SK-N-SH (cell line): ENCODE results near the gene PROSER2.
"Not testable (repeated sequence)": the region's sequence is repeated elsewhere in the genome, so short reads cannot be mapped to it uniquely, and the experiment has no call there.

Source experiments
- CHD2 ChIP-seq: fragments of 150-350 bp; IDR thresholded peaks from 2 replicates; pipeline ENCODE4 v1.6.1; 2018; ENCODE audit warnings: low read length; ENCODE audit not compliant: partially characterized antibody
- ELF1 ChIP-seq: IDR thresholded peaks from 2 replicates; pipeline ENCODE4 v1.4.0; 2012
- EP300 ChIP-seq, 2 experiments: IDR thresholded peaks; 2 replicates each; pipeline versions ENCODE4 v1.4.0 to v1.6.1; 2012; ENCODE audit warnings: borderline replicate concordance in 1 of 2, low read depth in 1 of 2, low read length in 1 of 2
- EZH2phosphoT487 ChIP-seq: fragments of 200-600 bp; sonication (generic); IDR thresholded peaks from 2 replicates; pipeline ENCODE4 v1.6.1; 2017; ENCODE audit warnings: low read depth, mixed run types, mild to moderate bottlenecking, antibody characterized with exemption, moderate library complexity, borderline replicate concordance
- FOXJ3 ChIP-seq: sonication (generic); formaldehyde crosslinking; IDR thresholded peaks from 2 replicates; pipeline ENCODE4 v1.5.1; 2020; ENCODE audit warnings: mild to moderate bottlenecking, missing genetic modification reagents
- JUND ChIP-seq: IDR thresholded peaks from 2 replicates; pipeline ENCODE4 v1.4.0; 2012
- POLR2AphosphoS5 ChIP-seq: IDR thresholded peaks from 2 replicates; pipeline ENCODE4 v1.6.1; 2012; ENCODE audit warnings: low read depth, low read length
- RCOR1 ChIP-seq: fragments of 150-350 bp; IDR thresholded peaks from 2 replicates; pipeline ENCODE4 v1.6.1; 2017; ENCODE audit warnings: antibody characterized with exemption, low read length
- RFX5 ChIP-seq: IDR thresholded peaks from 2 replicates; pipeline ENCODE4 v1.6.1; 2012; ENCODE audit warnings: mild to moderate bottlenecking, improper control_type of control experiment, low read length
- YY1 ChIP-seq: IDR thresholded peaks from 2 replicates; pipeline ENCODE4 v1.4.0; 2012; ENCODE audit warnings: low read depth, mild to moderate bottlenecking
- TF ChIP-seq, protein P1 (sequence below): fragments of 200-600 bp; sonication (generic); IDR thresholded peaks from 2 replicates; pipeline ENCODE4 v1.6.1; 2017; ENCODE audit warnings: antibody characterized with exemption, mild to moderate bottlenecking, moderate library complexity
- TF ChIP-seq, protein P2 (sequence below): fragments of 150-350 bp; IDR thresholded peaks from 2 replicates; pipeline ENCODE4 v1.6.1; 2017; ENCODE audit warnings: antibody characterized with exemption, low read length, low read depth, borderline replicate concordance
- TF ChIP-seq, protein P3 (sequence below): IDR thresholded peaks from 2 replicates; pipeline ENCODE4 v1.4.0; 2012; ENCODE audit warnings: low read depth, borderline replicate concordance
- TF ChIP-seq, protein P4 (sequence below): IDR thresholded peaks from 2 replicates; pipeline ENCODE4 v1.4.0; 2012; ENCODE audit warnings: low read depth

DNA sequence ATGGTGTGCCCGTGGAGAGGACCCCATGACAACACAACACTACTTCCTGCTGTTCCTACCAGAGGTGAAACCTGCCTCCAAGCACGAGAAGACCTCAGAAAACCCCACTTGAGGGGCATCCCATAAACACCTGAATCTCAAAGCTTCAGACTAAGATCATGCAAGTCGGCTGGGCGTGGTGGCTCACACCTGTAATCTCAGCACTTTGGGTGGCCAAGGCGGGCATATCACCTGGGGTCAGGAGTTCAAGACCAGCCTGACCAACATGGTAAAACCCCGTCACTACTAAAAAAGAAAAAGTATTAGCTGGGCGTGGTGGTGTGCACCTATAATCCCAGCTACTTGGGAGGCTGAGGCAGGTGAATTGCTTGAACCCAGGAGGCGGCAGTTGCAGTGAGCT is 66.1 kb downstream of the PROSER2 start:
- not testable (repeated sequence) for TF ChIP-seq EP300 (IDR thresholded peaks at IDR 0.05; ENCODE audit: borderline replicate concordance in 1 of 2, low read depth in 1 of 2, low read length in 1 of 2); POLR2AphosphoS5; YY1; FOXJ3 (CRISPR knock-in tag); RFX5; ELF1; RCOR1; JUND; CHD2; EZH2phosphoT487
- TF ChIP-seq, protein P1, sequence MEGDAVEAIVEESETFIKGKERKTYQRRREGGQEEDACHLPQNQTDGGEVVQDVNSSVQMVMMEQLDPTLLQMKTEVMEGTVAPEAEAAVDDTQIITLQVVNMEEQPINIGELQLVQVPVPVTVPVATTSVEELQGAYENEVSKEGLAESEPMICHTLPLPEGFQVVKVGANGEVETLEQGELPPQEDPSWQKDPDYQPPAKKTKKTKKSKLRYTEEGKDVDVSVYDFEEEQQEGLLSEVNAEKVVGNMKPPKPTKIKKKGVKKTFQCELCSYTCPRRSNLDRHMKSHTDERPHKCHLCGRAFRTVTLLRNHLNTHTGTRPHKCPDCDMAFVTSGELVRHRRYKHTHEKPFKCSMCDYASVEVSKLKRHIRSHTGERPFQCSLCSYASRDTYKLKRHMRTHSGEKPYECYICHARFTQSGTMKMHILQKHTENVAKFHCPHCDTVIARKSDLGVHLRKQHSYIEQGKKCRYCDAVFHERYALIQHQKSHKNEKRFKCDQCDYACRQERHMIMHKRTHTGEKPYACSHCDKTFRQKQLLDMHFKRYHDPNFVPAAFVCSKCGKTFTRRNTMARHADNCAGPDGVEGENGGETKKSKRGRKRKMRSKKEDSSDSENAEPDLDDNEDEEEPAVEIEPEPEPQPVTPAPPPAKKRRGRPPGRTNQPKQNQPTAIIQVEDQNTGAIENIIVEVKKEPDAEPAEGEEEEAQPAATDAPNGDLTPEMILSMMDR: not testable (repeated sequence)
- TF ChIP-seq, protein P2, sequence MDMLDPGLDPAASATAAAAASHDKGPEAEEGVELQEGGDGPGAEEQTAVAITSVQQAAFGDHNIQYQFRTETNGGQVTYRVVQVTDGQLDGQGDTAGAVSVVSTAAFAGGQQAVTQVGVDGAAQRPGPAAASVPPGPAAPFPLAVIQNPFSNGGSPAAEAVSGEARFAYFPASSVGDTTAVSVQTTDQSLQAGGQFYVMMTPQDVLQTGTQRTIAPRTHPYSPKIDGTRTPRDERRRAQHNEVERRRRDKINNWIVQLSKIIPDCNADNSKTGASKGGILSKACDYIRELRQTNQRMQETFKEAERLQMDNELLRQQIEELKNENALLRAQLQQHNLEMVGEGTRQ: not testable (repeated sequence)
- TF ChIP-seq, protein P3, sequence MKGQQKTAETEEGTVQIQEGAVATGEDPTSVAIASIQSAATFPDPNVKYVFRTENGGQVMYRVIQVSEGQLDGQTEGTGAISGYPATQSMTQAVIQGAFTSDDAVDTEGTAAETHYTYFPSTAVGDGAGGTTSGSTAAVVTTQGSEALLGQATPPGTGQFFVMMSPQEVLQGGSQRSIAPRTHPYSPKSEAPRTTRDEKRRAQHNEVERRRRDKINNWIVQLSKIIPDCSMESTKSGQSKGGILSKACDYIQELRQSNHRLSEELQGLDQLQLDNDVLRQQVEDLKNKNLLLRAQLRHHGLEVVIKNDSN: not testable (repeated sequence)
- TF ChIP-seq, protein P4, sequence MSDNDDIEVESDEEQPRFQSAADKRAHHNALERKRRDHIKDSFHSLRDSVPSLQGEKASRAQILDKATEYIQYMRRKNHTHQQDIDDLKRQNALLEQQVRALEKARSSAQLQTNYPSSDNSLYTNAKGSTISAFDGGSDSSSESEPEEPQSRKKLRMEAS: not testable (repeated sequence)
